Keratinocyte (primary cell): Measurements from ENCODE around the gene UBE2D2. TPM values are rescaled to one million over a fixed set of nuclear protein-coding genes. Genes with fewer than 3 reads are reported as not detected.
"Not testable (repeated sequence)": the region's sequence is repeated elsewhere in the genome, so short reads cannot be mapped to it uniquely, and the experiment has no call there.

ENCODE experiments used
- DNase-seq: peaks from one replicate; pipeline ENCODE4 v3.0.0-alpha.2; 2011; ENCODE audit warnings: low read depth, missing footprints, low spot score
- FAIRE-seq: peaks from 2 replicates; lab custom pipeline; 2011; peaks lifted over from hg19 to GRCh38; lab: Jason Lieb, UNC
- H2AFZ ChIP-seq: 2 replicates; pipeline ENCODE4 v1.6.0; 2012; ENCODE audit warnings: low read length, control low read depth, inconsistent platforms; ENCODE audit not compliant: control insufficient read depth
- H3K27ac ChIP-seq: 2 replicates; pipeline ENCODE4 v1.5.1; 2011; ENCODE audit warnings: low read length; ENCODE audit not compliant: control insufficient read depth, insufficient read depth
- H3K27me3 ChIP-seq: 3 replicates; pipeline ENCODE4 v1.6.0; 2011; ENCODE audit warnings: low read length; ENCODE audit not compliant: control insufficient read depth, insufficient read depth; ENCODE audit errors: extremely low read depth
- H3K36me3 ChIP-seq, 2 experiments: 2 replicates in 1 of 2; 3 replicates in 1 of 2; pipeline ENCODE4 v1.5.1; 2011; ENCODE audit warnings: low read length in 2 of 2, mild to moderate bottlenecking in 1 of 2; ENCODE audit not compliant: control insufficient read depth in 2 of 2, insufficient read depth in 2 of 2; ENCODE audit errors: extremely low read depth in 1 of 2
- H3K4me1 ChIP-seq: 3 replicates; pipeline ENCODE4 v1.5.1; 2011; ENCODE audit warnings: low read length; ENCODE audit not compliant: control insufficient read depth, insufficient read depth; ENCODE audit errors: extremely low read depth
- H3K4me2 ChIP-seq: 3 replicates; pipeline ENCODE4 v1.6.0; 2011; ENCODE audit warnings: low read depth, low read length; ENCODE audit not compliant: control insufficient read depth, insufficient read depth; ENCODE audit errors: extremely low read depth
- H3K4me3 ChIP-seq, 3 experiments: fragments of 200-600 bp in 1 of 3; sonication (generic) in 1 of 3; 2 replicates in 2 of 3; 3 replicates in 1 of 3; pipeline ENCODE4 v1.5.1; 2011 to 2016; ENCODE audit warnings: low read length in 3 of 3, mild to moderate bottlenecking in 3 of 3, control low read depth in 2 of 3, inconsistent platforms in 1 of 3, low read depth in 1 of 3, mixed read lengths in 1 of 3, mixed run types in 1 of 3, moderate library complexity in 1 of 3; ENCODE audit not compliant: control insufficient read depth in 2 of 3, insufficient read depth in 2 of 3; ENCODE audit errors: extremely low read depth in 1 of 3
- H3K79me2 ChIP-seq: 2 replicates; pipeline ENCODE4 v1.6.0; 2012; ENCODE audit warnings: low read length; ENCODE audit not compliant: control insufficient read depth, insufficient read depth
- H3K9ac ChIP-seq: 3 replicates; pipeline ENCODE4 v1.6.0; 2011; ENCODE audit warnings: low read length; ENCODE audit not compliant: control insufficient read depth, insufficient read depth; ENCODE audit errors: extremely low read depth
- H3K9me1 ChIP-seq: 3 replicates; pipeline ENCODE4 v1.6.0; 2011; ENCODE audit warnings: low read length; ENCODE audit not compliant: control insufficient read depth, insufficient read depth; ENCODE audit errors: extremely low read depth
- H3K9me3 ChIP-seq: 2 replicates; pipeline ENCODE4 v1.5.1; 2012; ENCODE audit warnings: low read depth, low read length; ENCODE audit not compliant: control insufficient read depth
- H4K20me1 ChIP-seq: 3 replicates; pipeline ENCODE4 v1.6.0; 2011; ENCODE audit warnings: low read length; ENCODE audit not compliant: control insufficient read depth, insufficient read depth; ENCODE audit errors: extremely low read depth
- CTCF ChIP-seq, 3 experiments: IDR thresholded peaks in 1 of 3; conservative IDR thresholded peaks in 1 of 3; optimal IDR thresholded peaks in 1 of 3; 2 replicates in 2 of 3; 3 replicates in 1 of 3; pipeline versions ENCODE3 to v1.5.1; 2011; ENCODE audit warnings: low read length in 3 of 3, mild to moderate bottlenecking in 3 of 3, moderate library complexity in 2 of 3, control low read depth in 1 of 3, inconsistent platforms in 1 of 3; ENCODE audit not compliant: insufficient read depth in 2 of 3; ENCODE audit errors: extremely low read depth in 1 of 3
- EZH2 ChIP-seq: IDR thresholded peaks from one replicate; pipeline ENCODE4 v1.6.1; 2012; ENCODE audit warnings: inconsistent platforms, mild to moderate bottlenecking, low read length, moderate library complexity
- dilution Hi-C: fragments of 300-500 bp; cut with MboI; formaldehyde crosslinking; loops from one replicate; pipeline ENCODE4 v1.7.0; 2020; ENCODE audit warnings: low sequenced_read_pairs; ENCODE audit not compliant: extremely low pct_ligation_motif_present
- polyA plus RNA-seq, 5 experiments: library from polyadenylated mRNA; depleted of rRNA in 3 of 5; stranded (reverse) in 3 of 5; stranded (forward) in 1 of 5; unstranded in 1 of 5; fragments of >200 nt; gene quantifications; 1 replicate in 1 of 5; 2 replicates in 3 of 5; 3 replicates in 1 of 5; pipeline versions ENCODE4 v1.2.1 to v1.2.3, GENCODE V29; 2011 to 2012; ENCODE audit warnings: missing spikeins in 2 of 5, low read depth in 1 of 5, low replicate concordance in 1 of 5

The UBE2D2 gene
- polyA plus RNA-seq, 1 donor (not counting 4 experiments of a cell fraction or from before 2014, with no cell fraction given), result 127 TPM

DNA sequence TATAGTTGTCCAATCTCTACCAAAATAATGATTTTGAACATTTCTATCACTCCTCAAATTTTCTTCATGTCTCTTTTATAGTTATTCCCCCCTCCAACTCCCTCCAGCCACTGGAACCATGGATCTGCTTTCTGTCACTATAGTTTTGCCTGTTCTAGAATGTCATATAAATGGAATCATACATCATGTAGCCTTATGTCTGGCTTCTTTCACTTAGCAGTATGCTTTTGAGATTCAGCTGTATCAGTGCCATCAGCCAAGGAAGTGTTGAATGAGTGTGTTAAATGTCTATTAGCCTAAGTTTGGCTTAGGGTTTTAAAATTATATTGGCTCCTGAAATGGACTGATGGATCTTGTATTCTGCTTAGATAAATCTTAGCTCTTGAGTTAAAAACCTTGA is 36.0 kb downstream of the UBE2D2 start:
- peaks cover 19% of the 10 kb centered on the region for H3K4me1 ChIP-seq
- H4K20me1 ChIP-seq, result no peaks in the 10 kb centered on the region
- H3K27ac ChIP-seq, result no peak overlapping the region
- peak; percentile 5 for FAIRE-seq
- H3K36me3 ChIP-seq, result peaks cover 4% of the 10 kb centered on the region in 2 experiments
- H3K4me2 ChIP-seq, result no peak overlapping the region
- H3K9me3 ChIP-seq, result no peaks in the 10 kb centered on the region
- no peak for DNase-seq
- TF ChIP-seq EZH2 (no peak), CTCF (optimal IDR thresholded peaks at IDR 0.05 in 1 of 3, IDR thresholded peaks at IDR 0.05 in 1 of 3, conservative IDR thresholded peaks at IDR 0.05 in 1 of 3; ENCODE audit: extremely low read depth in 1 of 3, insufficient read depth in 2 of 3, low read length in 3 of 3) (no peak)
- dilution Hi-C loops, result no loop called here
- no peak overlapping the region for H2AFZ ChIP-seq
- no peak overlapping the region for H3K4me3 ChIP-seq
- peaks cover 63% of the 10 kb centered on the region for H3K79me2 ChIP-seq
- no peak overlapping the region for H3K9ac ChIP-seq
- H3K9me1 ChIP-seq, result no peaks in the 10 kb centered on the region
- no peaks in the 10 kb centered on the region for H3K27me3 ChIP-seq

GRCh38 chr5:139598601-139598965 is 37.4 kb downstream of the UBE2D2 start:
- FAIRE-seq, H3K27me3 ChIP-seq, DNase-seq, H3K9me1 ChIP-seq, H3K9ac ChIP-seq, H3K4me2 ChIP-seq, H2AFZ ChIP-seq, H4K20me1 ChIP-seq, dilution Hi-C loops, H3K4me3 ChIP-seq, H3K27ac ChIP-seq, H3K9me3 ChIP-seq, H3K36me3 ChIP-seq: not testable (repeated sequence)
- peaks cover 63% of the 10 kb centered on the region for H3K79me2 ChIP-seq
- peaks cover 19% of the 10 kb centered on the region for H3K4me1 ChIP-seq

DNA sequence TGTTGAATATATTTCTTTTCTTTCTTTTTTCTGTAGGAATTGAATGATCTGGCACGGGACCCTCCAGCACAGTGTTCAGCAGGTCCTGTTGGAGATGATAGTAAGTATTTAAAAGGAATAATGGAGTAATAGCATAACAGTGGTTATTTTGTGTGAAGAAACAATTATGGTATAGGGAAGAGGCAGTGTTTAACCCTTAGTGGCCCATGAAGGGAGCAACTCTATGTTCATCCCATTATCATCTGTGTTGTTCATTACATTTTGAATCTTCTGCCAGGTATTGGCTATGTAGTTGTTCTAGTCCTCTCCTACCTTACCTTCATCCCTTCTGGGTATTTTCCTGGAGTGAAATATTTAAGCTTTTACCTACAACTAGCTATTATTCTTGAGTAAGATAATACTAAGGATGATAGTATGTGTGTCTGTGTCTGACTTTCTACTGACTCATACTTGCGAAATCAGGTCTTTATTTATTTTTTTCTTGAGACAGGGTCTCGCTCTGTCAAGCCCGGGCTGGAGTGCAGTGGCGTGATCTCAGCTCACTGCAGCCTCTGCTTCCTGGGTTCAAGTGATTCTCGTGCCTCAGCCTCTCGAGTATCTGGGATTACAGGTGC is 39.3 kb downstream of the UBE2D2 start:
- H3K27me3 ChIP-seq, result no peaks in the 10 kb centered on the region
- no peak overlapping the region for H3K9ac ChIP-seq
- H3K36me3 ChIP-seq, result peaks cover 8 to 9% of the 10 kb centered on the region in 2 experiments
- peak; percentile 48 for DNase-seq
- no peak overlapping the region for H2AFZ ChIP-seq
- H3K4me2 ChIP-seq, result peak overlapping the region; percentile 17
- peaks cover 11% of the 10 kb centered on the region for H3K4me1 ChIP-seq
- H4K20me1 ChIP-seq, result peaks cover 2% of the 10 kb centered on the region
- H3K27ac ChIP-seq, result peak overlapping the region; percentile 64
- peak; percentile 58 for FAIRE-seq
- no peak for TF ChIP-seq EZH2
- no peak for TF ChIP-seq CTCF (optimal IDR thresholded peaks at IDR 0.05 in 1 of 3, IDR thresholded peaks at IDR 0.05 in 1 of 3, conservative IDR thresholded peaks at IDR 0.05 in 1 of 3; ENCODE audit: extremely low read depth in 1 of 3, insufficient read depth in 2 of 3, low read length in 3 of 3)
- no peaks in the 10 kb centered on the region for H3K9me3 ChIP-seq
- H3K4me3 ChIP-seq, result no peak overlapping the region
- dilution Hi-C loops, result no loop called here
- H3K9me1 ChIP-seq, result no peaks in the 10 kb centered on the region
- peaks cover 51% of the 10 kb centered on the region for H3K79me2 ChIP-seq
